ENCODE measurements around the gene IRAK2. TPM values are rescaled to one million over a fixed set of nuclear protein-coding genes. Genes with fewer than 3 reads are reported as not detected.
"Not testable (repeated sequence)": the region's sequence is repeated elsewhere in the genome, so short reads cannot be mapped to it uniquely, and the experiment has no call there.

The IRAK2 gene
- total RNA-seq, 1 donor from 2014 or later, result 0.26 TPM

GRCh38 chr3:10155123-10155472 lies 9.6 kb upstream of the IRAK2 start:
- TF ChIP-seq EZH2 (IDR thresholded peaks at IDR 0.05) (no peak), EZH2phosphoT487 (IDR thresholded peaks at IDR 0.05) (no peak), CTCF (IDR thresholded peaks at IDR 0.05) (no peak)
- H3K27ac Mint-ChIP-seq, result no peak overlapping the region
- Histone ChIP-seq H3F3A (ENCODE audit: low read depth) (no peaks in the 10 kb centered on the region), H4K20me1 (ENCODE audit: low read depth) (no peaks in the 10 kb centered on the region), H3K4me1 (no peaks in the 10 kb centered on the region), H3K79me2 (ENCODE audit: low read depth) (no peaks in the 10 kb centered on the region), H3K4me3 (no peak overlapping the region), H2AFZ (replicated peaks) (no peak overlapping the region), H3K4me2 (no peak overlapping the region), H3K27me3 (no peaks in the 10 kb centered on the region), H3K9me3 (ENCODE audit: low read depth) (no peaks in the 10 kb centered on the region), H3K36me3 (peaks cover 13% of the 10 kb centered on the region), H3K9ac (no peak overlapping the region), H3K27ac (no peak overlapping the region)
- H3K36me3 Mint-ChIP-seq, result peaks cover 19% of the 10 kb centered on the region
- H3K4me3 Mint-ChIP-seq, result no peak overlapping the region
- no peaks in the 10 kb centered on the region for H3K9me3 Mint-ChIP-seq
- DNase-seq (ENCODE audit: low spot score), result no peak
- no peaks in the 10 kb centered on the region for H3K4me1 Mint-ChIP-seq
- H3K27me3 Mint-ChIP-seq (ENCODE audit: insufficient read depth, low read depth), result peaks cover 2% of the 10 kb centered on the region

GRCh38 chr3:10155658-10156057 lies 9.1 kb upstream of the IRAK2 start:
- peaks cover 2% of the 10 kb centered on the region for H3K27me3 Mint-ChIP-seq (ENCODE audit: insufficient read depth, low read depth)
- H3K4me1 ChIP-seq, result no peaks in the 10 kb centered on the region

GRCh38 chr3:10157031-10157430 lies 7.7 kb upstream of the IRAK2 start:
- H3K9me3 Mint-ChIP-seq, result no peaks in the 10 kb centered on the region
- peaks cover 7% of the 10 kb centered on the region for H3K36me3 Mint-ChIP-seq

More at GRCh38 chr3:10155658-10156057, 9.1 kb upstream of the IRAK2 start:
- H3K9me3 ChIP-seq (ENCODE audit: low read depth), result no peaks in the 10 kb centered on the region
- TF ChIP-seq CTCF (IDR thresholded peaks at IDR 0.05), result no peak
- TF ChIP-seq EZH2phosphoT487 (IDR thresholded peaks at IDR 0.05), result no peak
- TF ChIP-seq EZH2 (IDR thresholded peaks at IDR 0.05), result no peak
- H4K20me1 ChIP-seq (ENCODE audit: low read depth), result no peaks in the 10 kb centered on the region
- DNase-seq (ENCODE audit: low spot score), result no peak
- H3K4me3 ChIP-seq, result no peak overlapping the region
- no peak overlapping the region for H3K27ac ChIP-seq
- Mint-ChIP-seq H3K4me1 (peaks cover 2% of the 10 kb centered on the region), H3K27ac (no peak overlapping the region), H3K9me3 (no peaks in the 10 kb centered on the region), H3K4me3 (no peak overlapping the region), H3K36me3 (peaks cover 14% of the 10 kb centered on the region)
- H3K36me3 ChIP-seq, result peaks cover 8% of the 10 kb centered on the region
- H3K9ac ChIP-seq, result no peak overlapping the region
- no peaks in the 10 kb centered on the region for H3K27me3 ChIP-seq
- no peak overlapping the region for H2AFZ ChIP-seq (replicated peaks)
- no peak overlapping the region for H3K4me2 ChIP-seq
- H3K79me2 ChIP-seq (ENCODE audit: low read depth), result no peaks in the 10 kb centered on the region
- H3F3A ChIP-seq (ENCODE audit: low read depth), result no peaks in the 10 kb centered on the region

GRCh38 chr3:10158555-10158954 lies 6.2 kb upstream of the IRAK2 start:
- not testable (repeated sequence) for H3K36me3 ChIP-seq; H3K79me2 ChIP-seq (ENCODE audit: low read depth); DNase-seq (ENCODE audit: low spot score); H3K27me3 Mint-ChIP-seq (ENCODE audit: insufficient read depth, low read depth); H3K27ac ChIP-seq; H3K4me3 ChIP-seq; H3K27me3 ChIP-seq; H3K4me2 ChIP-seq; H3K9me3 ChIP-seq (ENCODE audit: low read depth); H3K36me3 Mint-ChIP-seq; H3F3A ChIP-seq (ENCODE audit: low read depth); H4K20me1 ChIP-seq (ENCODE audit: low read depth); H3K4me3 Mint-ChIP-seq; H3K4me1 ChIP-seq; H2AFZ ChIP-seq (replicated peaks); H3K27ac Mint-ChIP-seq; H3K4me1 Mint-ChIP-seq; H3K9ac ChIP-seq; H3K9me3 Mint-ChIP-seq

More at GRCh38 chr3:10157031-10157430, 7.7 kb upstream of the IRAK2 start:
- Histone ChIP-seq H3K9me3 (ENCODE audit: low read depth) (no peaks in the 10 kb centered on the region), H3K79me2 (ENCODE audit: low read depth) (no peaks in the 10 kb centered on the region), H2AFZ (replicated peaks) (no peak overlapping the region), H3K4me2 (no peak overlapping the region), H3K36me3 (no peaks in the 10 kb centered on the region), H3K9ac (no peak overlapping the region), H3K4me3 (no peak overlapping the region), H3K27ac (no peak overlapping the region), H3F3A (ENCODE audit: low read depth) (no peaks in the 10 kb centered on the region), H3K4me1 (no peaks in the 10 kb centered on the region), H4K20me1 (ENCODE audit: low read depth) (no peaks in the 10 kb centered on the region), H3K27me3 (no peaks in the 10 kb centered on the region)
- H3K4me3 Mint-ChIP-seq, result no peak overlapping the region
- TF ChIP-seq EZH2 (IDR thresholded peaks at IDR 0.05) (no peak), EZH2phosphoT487 (IDR thresholded peaks at IDR 0.05) (no peak), CTCF (IDR thresholded peaks at IDR 0.05) (no peak)
- DNase-seq (ENCODE audit: low spot score), result no peak
- H3K27me3 Mint-ChIP-seq (ENCODE audit: insufficient read depth, low read depth), result peaks cover 2% of the 10 kb centered on the region
- H3K4me1 Mint-ChIP-seq, result peaks cover 3% of the 10 kb centered on the region
- H3K27ac Mint-ChIP-seq, result no peak overlapping the region
